G401 (cell line): ENCODE data around the gene TYRO3. TPM values are rescaled to one million over a fixed set of nuclear protein-coding genes. Genes with fewer than 3 reads are reported as not detected.

Source experiments
- DNase-seq: peaks from one replicate; pipeline ENCODE4 v3.0.0-alpha.2; 2015; ENCODE audit warnings: low spot score
- in situ Hi-C: cut with HindIII; loops from 2 replicates; pipeline ENCODE4 v1.10.0; 2016; ENCODE audit warnings: low sequenced_read_pairs, mixed read lengths
- total RNA-seq: library from RNA; depleted of rRNA; stranded (reverse); fragments of >200 nt; shearing (Covaris generic); gene quantifications from 2 replicates; pipeline ENCODE4 v1.2.3, GENCODE V29; 2014

TYRO3 gene
- total RNA-seq, 1 experiment from 2014 or later = 26.2 TPM

GRCh38 chr15:41550066-41550775, 8.8 kb upstream of the TYRO3 start:
- DNase-seq = no peak
- in situ Hi-C loops = no loop called here

GRCh38 chr15:41553731-41554130, 5.3 kb upstream of the TYRO3 start:
- in situ Hi-C loops = no loop called here
- DNase-seq = no peak

GRCh38 chr15:41554343-41554742, 4.7 kb upstream of the TYRO3 start:
- in situ Hi-C loops = no loop called here
- no peak for DNase-seq

GRCh38 chr15:41554915-41555314, 4.1 kb upstream of the TYRO3 start:
- no peak for DNase-seq
- in situ Hi-C loops = no loop called here

GRCh38 chr15:41556677-41557076, 2.3 kb upstream of the TYRO3 start:
- in situ Hi-C loops = no loop called here
- no peak for DNase-seq

GRCh38 chr15:41557673-41558399, 1.2 kb upstream of the TYRO3 start:
- DNase-seq = peak; percentile 87
- in situ Hi-C loops = no loop called here

- in situ Hi-C loops = no loop called here
These were observed 299 bp downstream of the TYRO3 start for GRCh38 chr15:41559239-41559782.

GRCh38 chr15:41560572-41560874, 1.5 kb downstream of the TYRO3 start:
- peak; percentile 68 for DNase-seq
- in situ Hi-C loops = no loop called here

More at GRCh38 chr15:41559239-41559782, 299 bp downstream of the TYRO3 start:
- DNase-seq = no peak

- in situ Hi-C loops = no loop called here
- peak; percentile 83 for DNase-seq
These were observed 2.2 kb downstream of the TYRO3 start for GRCh38 chr15:41561104-41561776.

GRCh38 chr15:41561777-41562145, 2.7 kb downstream of the TYRO3 start:
- peak; percentile 87 for DNase-seq
- in situ Hi-C loops = no loop called here

- no peak for DNase-seq
- in situ Hi-C loops = no loop called here
These were observed 3.2 kb downstream of the TYRO3 start for GRCh38 chr15:41562244-41562643.

- no peak for DNase-seq
- in situ Hi-C loops = no loop called here
These were observed 3.8 kb downstream of the TYRO3 start for GRCh38 chr15:41562784-41563198.

GRCh38 chr15:41564286-41564959, 5.4 kb downstream of the TYRO3 start:
- peak; percentile 62 for DNase-seq
- in situ Hi-C loops = no loop called here

GRCh38 chr15:41564960-41565502, 6.0 kb downstream of the TYRO3 start:
- in situ Hi-C loops = no loop called here

GRCh38 chr15:41565702-41566101, 6.7 kb downstream of the TYRO3 start:
- DNase-seq = no peak
- in situ Hi-C loops = no loop called here

More at GRCh38 chr15:41564960-41565502, 6.0 kb downstream of the TYRO3 start:
- DNase-seq = no peak

- DNase-seq = no peak
- in situ Hi-C loops = no loop called here
These were observed 7.3 kb downstream of the TYRO3 start for GRCh38 chr15:41566121-41566885.

GRCh38 chr15:41567261-41567660, 8.2 kb downstream of the TYRO3 start:
- in situ Hi-C loops = no loop called here
- DNase-seq = no peak

GRCh38 chr15:41567862-41568261, 8.8 kb downstream of the TYRO3 start:
- in situ Hi-C loops = no loop called here
- no peak for DNase-seq
